Measurements from ENCODE around the gene PCDHGB4. TPM values are rescaled to one million over a fixed set of nuclear protein-coding genes. Genes with fewer than 3 reads are reported as not detected.
"Not testable (repeated sequence)": the region's sequence is repeated elsewhere in the genome, so short reads cannot be mapped to it uniquely, and the experiment has no call there.

Gene PCDHGB4
- total RNA-seq, 1 donor from 2014 or later: 4.7 TPM

DNA sequence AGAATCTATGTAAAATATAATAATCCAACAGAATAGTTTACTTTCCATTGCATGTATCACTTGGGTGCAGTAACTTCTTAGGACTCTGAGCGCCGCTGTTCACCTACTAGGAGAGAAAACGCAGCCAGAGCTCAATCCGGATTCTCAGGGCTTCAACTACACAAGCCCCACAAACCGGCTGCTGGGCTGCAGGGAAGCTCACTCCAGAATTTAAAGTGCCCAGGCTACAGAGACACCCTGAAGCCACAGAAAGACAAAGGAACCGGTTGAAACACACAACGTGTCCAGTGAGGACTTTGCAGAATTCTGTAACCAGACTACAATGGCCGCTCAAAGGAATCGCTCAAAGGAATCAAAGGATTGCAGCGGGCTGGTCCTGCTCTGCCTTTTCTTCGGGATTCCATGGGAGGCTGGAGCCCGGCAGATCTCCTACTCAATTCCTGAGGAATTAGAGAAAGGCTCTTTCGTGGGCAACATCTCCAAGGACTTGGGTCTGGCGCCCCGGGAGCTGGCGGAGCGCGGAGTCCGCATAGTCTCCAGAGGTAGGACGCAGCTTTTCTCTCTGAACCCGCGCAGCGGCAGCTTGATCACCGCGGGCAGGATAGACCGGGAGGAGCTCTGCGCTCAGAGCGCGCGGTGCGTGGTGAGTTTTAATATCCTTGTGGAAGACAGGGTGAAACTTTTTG lies 25.5 kb downstream of the PCDHGB4 start, which contains the start of gene PCDHGA10:
Gene PCDHGA10 (plus strand): TSS at position 134 of the 686 bp plus-strand sequence. CDS start 189 bp downstream, at position 323.
- Histone ChIP-seq H3K4me1 (ENCODE audit: control insufficient read depth in 3 of 3, insufficient read depth in 3 of 3, low read length in 3 of 3) (peaks cover 0 to 13% (median 6%) of the 10 kb centered on the region in 3 donors), H3K27me3 (ENCODE audit: control insufficient read depth in 3 of 3, insufficient read depth in 3 of 3, low read length in 3 of 3) (peaks cover 0 to 7% (median 6%) of the 10 kb centered on the region in 3 donors), H3K27ac (ENCODE audit: low read depth, low read length) (no peak within 1 kb of the TSS), H3K36me3 (ENCODE audit: control insufficient read depth in 3 of 3, insufficient read depth in 3 of 3, low read length in 3 of 3) (peaks cover 2 to 20% (median 4%) of the 10 kb centered on the region in 3 donors), H3K9me3 (ENCODE audit: control insufficient read depth in 3 of 3, low read length in 3 of 3) (peaks cover 10 to 25% (median 16%) of the 10 kb centered on the region in 3 donors), H3K4me3 (ENCODE audit: low read length in 3 of 3) (peak within 1 kb of the TSS; percentile 67 to 73 (median 70)), H3K9ac (ENCODE audit: low read depth in 1 of 3, low read length in 3 of 3) (peak within 1 kb of the TSS; percentile 36 to 83 (median 43))

DNA sequence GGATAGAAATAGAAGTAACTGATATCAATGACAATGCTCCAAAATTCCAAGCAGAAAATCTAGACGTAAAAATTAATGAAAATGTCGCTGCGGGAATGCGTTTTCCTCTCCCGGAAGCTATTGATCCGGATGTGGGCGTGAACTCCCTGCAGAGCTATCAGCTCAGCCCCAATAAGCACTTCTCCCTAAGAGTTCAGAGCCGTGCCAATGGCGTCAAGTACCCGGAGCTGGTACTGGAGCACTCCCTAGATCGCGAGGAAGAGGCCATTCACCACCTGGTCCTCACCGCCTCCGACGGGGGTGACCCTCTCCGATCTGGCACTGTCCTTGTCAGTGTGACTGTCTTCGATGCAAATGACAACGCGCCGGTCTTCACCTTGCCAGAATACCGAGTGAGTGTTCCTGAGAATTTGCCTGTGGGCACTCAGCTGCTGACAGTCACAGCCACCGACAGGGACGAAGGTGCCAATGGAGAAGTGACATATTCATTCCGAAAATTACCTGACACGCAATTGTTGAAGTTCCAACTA lies 26.1 kb downstream of the PCDHGB4 start:
- peaks cover 14 to 28% (median 20%) of the 10 kb centered on the region in 3 donors for H3K9me3 ChIP-seq (ENCODE audit: control insufficient read depth in 3 of 3, low read length in 3 of 3)
- H3K27me3 ChIP-seq (ENCODE audit: control insufficient read depth in 3 of 3, insufficient read depth in 3 of 3, low read length in 3 of 3): peaks cover 0 to 7% (median 6%) of the 10 kb centered on the region in 3 donors
- H3K9ac ChIP-seq (ENCODE audit: low read depth in 1 of 3, low read length in 3 of 3): peak overlapping the region in 2 of 3 donors; percentile 25 to 43

DNA sequence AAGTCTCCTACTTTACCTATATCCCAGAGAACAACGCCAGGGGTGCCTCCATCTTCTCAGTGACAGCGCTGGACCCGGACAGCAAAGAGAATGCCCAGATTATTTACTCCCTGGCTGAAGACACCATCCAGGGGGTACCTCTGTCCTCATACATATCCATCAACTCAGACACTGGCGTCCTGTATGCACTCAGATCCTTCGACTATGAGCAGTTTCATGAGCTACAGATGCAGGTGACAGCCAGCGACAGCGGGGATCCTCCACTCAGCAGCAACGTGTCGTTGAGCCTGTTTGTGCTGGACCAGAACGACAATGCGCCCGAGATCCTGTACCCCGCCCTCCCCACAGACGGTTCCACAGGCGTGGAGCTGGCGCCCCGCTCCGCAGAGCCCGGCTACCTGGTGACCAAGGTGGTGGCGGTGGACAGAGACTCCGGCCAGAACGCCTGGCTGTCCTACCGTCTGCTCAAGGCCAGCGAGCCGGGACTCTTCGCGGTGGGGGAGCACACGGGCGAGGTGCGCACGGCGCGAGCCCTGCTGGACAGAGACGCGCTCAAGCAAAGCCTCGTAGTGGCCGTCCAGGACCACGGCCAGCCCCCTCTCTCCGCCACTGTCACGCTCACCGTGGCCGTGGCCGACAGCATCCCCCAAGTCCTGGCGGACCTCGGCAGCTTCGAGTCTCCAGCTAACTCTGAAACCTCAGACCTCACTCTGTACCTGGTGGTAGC lies 27.2 kb downstream of the PCDHGB4 start:
- H3K36me3 ChIP-seq (ENCODE audit: control insufficient read depth in 3 of 3, insufficient read depth in 3 of 3, low read length in 3 of 3): peaks cover 4 to 24% (median 5%) of the 10 kb centered on the region in 3 donors
- H3K27me3 ChIP-seq (ENCODE audit: control insufficient read depth in 3 of 3, insufficient read depth in 3 of 3, low read length in 3 of 3); H3K27ac ChIP-seq (ENCODE audit: low read depth, low read length); H3K9ac ChIP-seq (ENCODE audit: low read depth in 1 of 3, low read length in 3 of 3): not testable (repeated sequence)
- peaks cover 19 to 27% (median 21%) of the 10 kb centered on the region in 3 donors for H3K9me3 ChIP-seq (ENCODE audit: control insufficient read depth in 3 of 3, low read length in 3 of 3)
- H3K4me1 ChIP-seq (ENCODE audit: control insufficient read depth in 3 of 3, insufficient read depth in 3 of 3, low read length in 3 of 3): peaks cover 0 to 23% (median 16%) of the 10 kb centered on the region in 3 donors
- peak overlapping the region in 2 of 3 donors; percentile 49 to 67 for H3K4me3 ChIP-seq (ENCODE audit: low read length in 3 of 3)

More for the DNA sequence above, 26.1 kb downstream of the PCDHGB4 start:
- H3K27ac ChIP-seq (ENCODE audit: low read depth, low read length): no peak overlapping the region
- H3K4me3 ChIP-seq (ENCODE audit: low read length in 3 of 3): peak overlapping the region; percentile 55 to 70 (median 67)
- H3K36me3 ChIP-seq (ENCODE audit: control insufficient read depth in 3 of 3, insufficient read depth in 3 of 3, low read length in 3 of 3): peaks cover 2 to 22% (median 4%) of the 10 kb centered on the region in 3 donors
- peaks cover 0 to 19% (median 8%) of the 10 kb centered on the region in 3 donors for H3K4me1 ChIP-seq (ENCODE audit: control insufficient read depth in 3 of 3, insufficient read depth in 3 of 3, low read length in 3 of 3)

DNA sequence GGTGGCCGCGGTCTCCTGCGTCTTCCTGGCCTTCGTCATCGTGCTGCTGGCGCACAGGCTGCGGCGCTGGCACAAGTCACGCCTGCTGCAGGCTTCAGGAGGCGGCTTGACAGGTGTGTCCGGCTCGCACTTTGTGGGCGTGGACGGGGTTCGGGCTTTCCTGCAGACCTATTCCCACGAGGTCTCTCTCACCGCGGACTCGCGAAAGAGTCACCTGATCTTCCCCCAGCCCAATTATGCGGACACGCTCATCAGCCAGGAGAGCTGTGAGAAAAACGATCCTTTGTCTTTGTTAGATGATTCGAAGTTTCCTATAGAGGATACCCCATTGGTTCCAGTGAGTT lies 27.7 kb downstream of the PCDHGB4 start:
- peaks cover 0 to 26% (median 15%) of the 10 kb centered on the region in 3 donors for H3K4me1 ChIP-seq (ENCODE audit: control insufficient read depth in 3 of 3, insufficient read depth in 3 of 3, low read length in 3 of 3)
- peaks cover 21 to 24% (median 21%) of the 10 kb centered on the region in 3 donors for H3K9me3 ChIP-seq (ENCODE audit: control insufficient read depth in 3 of 3, low read length in 3 of 3)

DNA sequence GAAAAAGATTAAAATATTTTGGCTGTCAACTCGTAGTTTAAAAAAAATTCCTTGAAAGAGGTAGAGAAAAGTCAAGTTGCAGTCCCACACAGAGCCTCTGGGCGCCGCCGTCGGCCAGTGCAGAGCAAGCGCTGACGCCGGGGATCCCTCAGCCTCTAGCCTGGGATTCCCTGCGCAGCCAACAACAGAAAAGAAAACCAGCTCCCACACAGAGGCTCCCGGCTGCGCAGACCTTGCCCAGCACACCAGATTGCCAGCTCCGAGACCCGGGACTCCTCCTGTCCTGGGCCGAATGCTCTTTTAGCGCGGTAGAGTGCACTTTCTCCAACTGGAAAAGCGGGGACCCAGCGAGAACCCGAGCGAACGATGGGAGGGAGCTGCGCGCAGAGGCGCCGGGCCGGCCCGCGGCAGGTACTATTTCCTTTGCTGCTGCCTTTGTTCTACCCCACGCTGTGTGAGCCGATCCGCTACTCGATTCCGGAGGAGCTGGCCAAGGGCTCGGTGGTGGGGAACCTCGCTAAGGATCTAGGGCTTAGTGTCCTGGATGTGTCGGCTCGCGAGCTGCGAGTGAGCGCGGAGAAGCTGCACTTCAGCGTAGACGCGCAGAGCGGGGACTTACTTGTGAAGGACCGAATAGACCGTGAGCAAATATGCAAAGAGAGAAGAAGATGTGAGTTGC lies 30.1 kb downstream of the PCDHGB4 start, which contains the start of gene PCDHGB7:
Gene PCDHGB7 (plus strand): TSS at position 184 of the 679 bp plus-strand sequence. CDS start 183 bp downstream, at position 367.
- H3K27me3 ChIP-seq (ENCODE audit: control insufficient read depth in 3 of 3, insufficient read depth in 3 of 3, low read length in 3 of 3): not testable (repeated sequence)
- Histone ChIP-seq H3K36me3 (ENCODE audit: control insufficient read depth in 3 of 3, insufficient read depth in 3 of 3, low read length in 3 of 3) (peaks cover 3 to 20% (median 7%) of the 10 kb centered on the region in 3 donors), H3K4me1 (ENCODE audit: control insufficient read depth in 3 of 3, insufficient read depth in 3 of 3, low read length in 3 of 3) (peaks cover 0 to 29% (median 21%) of the 10 kb centered on the region in 3 donors), H3K27ac (ENCODE audit: low read depth, low read length) (peak within 1 kb of the TSS; percentile 62), H3K4me3 (ENCODE audit: low read length in 3 of 3) (peak within 1 kb of the TSS; percentile 68 to 76 (median 73)), H3K9me3 (ENCODE audit: control insufficient read depth in 3 of 3, low read length in 3 of 3) (peaks cover 24 to 39% (median 30%) of the 10 kb centered on the region in 3 donors), H3K9ac (ENCODE audit: low read depth in 1 of 3, low read length in 3 of 3) (peak within 1 kb of the TSS; percentile 65 to 76 (median 66))

More for the DNA sequence above, 27.7 kb downstream of the PCDHGB4 start:
- H3K4me3 ChIP-seq (ENCODE audit: low read length in 3 of 3); H3K9ac ChIP-seq (ENCODE audit: low read depth in 1 of 3, low read length in 3 of 3); H3K27ac ChIP-seq (ENCODE audit: low read depth, low read length); H3K27me3 ChIP-seq (ENCODE audit: control insufficient read depth in 3 of 3, insufficient read depth in 3 of 3, low read length in 3 of 3): not testable (repeated sequence)
- peaks cover under 1 to 19% (median 7%) of the 10 kb centered on the region in 3 donors for H3K36me3 ChIP-seq (ENCODE audit: control insufficient read depth in 3 of 3, insufficient read depth in 3 of 3, low read length in 3 of 3)

DNA sequence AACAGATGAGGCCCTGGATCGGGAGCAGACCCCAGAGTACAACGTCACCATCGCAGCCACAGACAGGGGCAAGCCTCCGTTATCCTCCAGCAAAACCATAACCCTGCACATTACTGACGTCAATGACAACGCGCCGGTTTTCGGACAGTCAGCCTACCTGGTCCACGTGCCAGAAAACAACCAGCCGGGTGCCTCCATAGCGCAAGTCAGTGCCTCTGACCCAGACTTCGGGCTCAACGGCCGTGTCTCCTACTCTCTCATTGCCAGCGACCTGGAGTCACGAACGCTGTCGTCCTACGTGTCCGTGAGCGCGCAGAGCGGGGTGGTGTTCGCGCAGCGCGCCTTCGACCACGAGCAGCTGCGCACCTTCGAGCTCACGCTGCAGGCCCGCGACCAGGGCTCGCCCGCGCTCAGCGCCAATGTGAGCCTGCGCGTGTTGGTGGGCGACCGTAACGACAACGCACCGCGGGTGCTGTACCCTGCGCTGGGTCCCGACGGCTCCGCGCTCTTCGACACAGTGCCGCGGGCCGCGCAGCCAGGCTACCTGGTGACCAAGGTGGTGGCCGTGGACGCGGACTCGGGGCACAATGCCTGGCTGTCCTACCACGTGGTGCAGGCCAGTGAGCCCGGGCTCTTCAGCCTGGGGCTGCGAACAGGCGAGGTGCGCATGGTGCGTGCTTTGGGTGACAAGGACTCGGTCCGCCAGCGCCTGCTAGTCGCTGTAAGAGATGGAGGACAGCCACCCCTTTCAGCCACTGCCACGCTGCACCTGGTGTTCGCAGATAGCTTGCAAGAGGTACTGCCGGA lies 31.8 kb downstream of the PCDHGB4 start:
- Histone ChIP-seq H3K27ac (ENCODE audit: low read depth, low read length) (no peak overlapping the region), H3K27me3 (ENCODE audit: control insufficient read depth in 3 of 3, insufficient read depth in 3 of 3, low read length in 3 of 3) (peaks cover 2 to 3% (median 2%) of the 10 kb centered on the region in 3 donors), H3K9ac (ENCODE audit: low read depth in 1 of 3, low read length in 3 of 3) (no peak overlapping the region), H3K9me3 (ENCODE audit: control insufficient read depth in 3 of 3, low read length in 3 of 3) (peaks cover 24 to 43% (median 33%) of the 10 kb centered on the region in 3 donors), H3K36me3 (ENCODE audit: control insufficient read depth in 3 of 3, insufficient read depth in 3 of 3, low read length in 3 of 3) (peaks cover 6 to 19% (median 7%) of the 10 kb centered on the region in 3 donors), H3K4me3 (ENCODE audit: low read length in 3 of 3) (peak overlapping the region; percentile 26 to 58 (median 37)), H3K4me1 (ENCODE audit: control insufficient read depth in 3 of 3, insufficient read depth in 3 of 3, low read length in 3 of 3) (peaks cover 0 to 32% (median 19%) of the 10 kb centered on the region in 3 donors)

DNA sequence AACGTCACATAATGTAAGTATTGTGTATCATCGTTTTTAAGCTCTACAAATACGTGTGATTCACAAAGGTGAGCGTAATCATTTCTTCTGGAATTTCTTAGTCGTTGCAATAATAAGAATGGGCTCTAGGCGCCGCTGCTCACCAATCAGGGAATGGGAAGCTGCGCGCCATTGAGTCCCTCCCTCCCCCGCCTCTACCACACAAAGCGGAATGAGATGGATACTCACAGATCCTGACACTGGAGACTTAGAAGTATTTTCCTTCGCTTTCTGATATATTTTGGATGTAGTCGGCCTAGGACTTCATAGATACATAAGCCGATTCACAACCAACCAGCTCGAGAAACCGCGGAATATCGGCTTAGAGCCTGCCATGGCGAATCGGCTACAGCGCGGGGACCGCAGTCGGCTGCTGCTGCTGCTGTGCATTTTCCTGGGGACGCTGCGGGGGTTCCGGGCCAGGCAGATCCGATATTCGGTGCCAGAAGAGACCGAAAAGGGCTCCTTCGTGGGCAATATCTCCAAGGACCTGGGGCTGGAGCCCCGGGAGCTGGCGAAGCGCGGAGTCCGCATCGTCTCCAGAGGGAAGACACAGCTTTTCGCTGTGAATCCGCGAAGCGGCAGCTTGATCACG lies 33.5 kb downstream of the PCDHGB4 start, which contains the start of gene PCDHGA11:
Gene PCDHGA11 (plus strand): TSS at position 197 of the 634 bp plus-strand sequence. CDS start 177 bp downstream, at position 374.
- Histone ChIP-seq H3K9me3 (ENCODE audit: control insufficient read depth in 3 of 3, low read length in 3 of 3) (peaks cover 30 to 39% (median 36%) of the 10 kb centered on the region in 3 donors), H3K4me3 (ENCODE audit: low read length in 3 of 3) (peak within 1 kb of the TSS; percentile 59 to 71 (median 67)), H3K27ac (ENCODE audit: low read depth, low read length) (peak within 1 kb of the TSS; percentile 19), H3K36me3 (ENCODE audit: control insufficient read depth in 3 of 3, insufficient read depth in 3 of 3, low read length in 3 of 3) (peaks cover 5 to 16% (median 6%) of the 10 kb centered on the region in 3 donors), H3K9ac (ENCODE audit: low read depth in 1 of 3, low read length in 3 of 3) (peak within 1 kb of the TSS in 2 of 3 donors; percentile 50 to 63), H3K4me1 (ENCODE audit: control insufficient read depth in 3 of 3, insufficient read depth in 3 of 3, low read length in 3 of 3) (peaks cover 0 to 25% (median 19%) of the 10 kb centered on the region in 3 donors), H3K27me3 (ENCODE audit: control insufficient read depth in 3 of 3, insufficient read depth in 3 of 3, low read length in 3 of 3) (peaks cover 0 to 3% (median 2%) of the 10 kb centered on the region in 3 donors)

DNA sequence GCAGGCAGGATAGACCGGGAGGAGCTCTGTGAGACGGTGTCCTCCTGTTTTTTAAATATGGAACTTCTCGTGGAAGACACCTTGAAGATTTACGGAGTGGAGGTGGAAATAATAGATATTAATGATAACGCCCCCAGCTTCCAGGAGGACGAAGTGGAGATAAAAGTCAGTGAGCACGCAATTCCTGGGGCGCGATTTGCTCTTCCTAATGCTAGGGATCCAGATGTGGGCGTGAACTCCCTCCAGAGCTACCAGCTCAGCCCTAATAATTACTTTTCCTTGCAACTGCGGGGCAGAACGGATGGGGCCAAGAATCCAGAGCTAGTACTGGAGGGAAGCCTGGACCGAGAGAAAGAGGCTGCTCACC lies 34.0 kb downstream of the PCDHGB4 start:
- Histone ChIP-seq H3K27ac (ENCODE audit: low read depth, low read length) (peak overlapping the region; percentile 19), H3K9ac (ENCODE audit: low read depth in 1 of 3, low read length in 3 of 3) (peak overlapping the region in 2 of 3 donors; percentile 50 to 63), H3K36me3 (ENCODE audit: control insufficient read depth in 3 of 3, insufficient read depth in 3 of 3, low read length in 3 of 3) (peaks cover 5 to 18% (median 6%) of the 10 kb centered on the region in 3 donors), H3K27me3 (ENCODE audit: control insufficient read depth in 3 of 3, insufficient read depth in 3 of 3, low read length in 3 of 3) (peaks cover 0 to 3% (median 2%) of the 10 kb centered on the region in 3 donors), H3K9me3 (ENCODE audit: control insufficient read depth in 3 of 3, low read length in 3 of 3) (peaks cover 31 to 43% (median 41%) of the 10 kb centered on the region in 3 donors), H3K4me3 (ENCODE audit: low read length in 3 of 3) (peak overlapping the region; percentile 59 to 71 (median 67)), H3K4me1 (ENCODE audit: control insufficient read depth in 3 of 3, insufficient read depth in 3 of 3, low read length in 3 of 3) (peaks cover 0 to 25% (median 19%) of the 10 kb centered on the region in 3 donors)
